ENCODE measurements around the gene FAM83G.
"Not testable (repeated sequence)": the region's sequence is repeated elsewhere in the genome, so short reads cannot be mapped to it uniquely, and the experiment has no call there.

FAM83G gene

DNA sequence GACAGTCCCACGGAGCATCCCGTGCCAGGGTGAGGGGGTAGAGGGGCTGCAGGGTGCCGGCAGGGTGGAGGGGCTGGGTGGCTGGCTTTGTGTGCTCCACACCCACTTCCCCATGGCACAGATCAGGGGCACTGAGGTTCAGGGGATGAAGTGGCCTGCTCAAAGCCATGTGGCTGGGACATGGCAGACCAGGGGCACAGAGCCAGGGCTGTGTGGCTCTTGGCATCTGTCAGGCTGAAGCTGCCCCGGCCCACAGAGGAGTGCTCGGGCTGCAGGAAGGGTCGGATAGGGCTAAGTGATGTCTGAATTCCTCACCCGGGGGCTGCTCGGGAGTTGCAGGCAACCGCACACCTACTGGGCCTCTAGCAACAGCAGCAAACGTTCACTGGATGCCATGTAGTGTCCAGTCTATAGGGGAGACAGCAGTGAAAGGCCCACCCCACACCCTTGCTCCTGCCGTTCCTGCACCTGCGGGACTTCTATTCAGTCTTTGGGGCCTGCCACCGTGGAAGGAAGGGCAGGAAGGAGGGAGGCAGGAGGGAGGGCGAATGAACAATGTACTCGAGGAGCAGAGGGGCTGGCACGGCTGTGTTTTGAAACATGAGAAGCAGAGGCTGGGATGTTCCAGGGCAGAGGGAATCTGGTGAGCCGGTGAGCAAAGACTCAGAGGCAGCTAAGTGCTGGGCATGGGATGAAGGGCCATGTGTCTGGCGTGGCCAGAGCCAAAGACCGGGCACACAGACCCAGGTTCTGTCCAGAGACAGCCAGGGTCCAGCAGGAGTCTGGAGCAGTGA lies 37.5 kb downstream of the FAM83G start:
- DNase-seq: peak in 1 of 2 experiments; percentile 0

DNA sequence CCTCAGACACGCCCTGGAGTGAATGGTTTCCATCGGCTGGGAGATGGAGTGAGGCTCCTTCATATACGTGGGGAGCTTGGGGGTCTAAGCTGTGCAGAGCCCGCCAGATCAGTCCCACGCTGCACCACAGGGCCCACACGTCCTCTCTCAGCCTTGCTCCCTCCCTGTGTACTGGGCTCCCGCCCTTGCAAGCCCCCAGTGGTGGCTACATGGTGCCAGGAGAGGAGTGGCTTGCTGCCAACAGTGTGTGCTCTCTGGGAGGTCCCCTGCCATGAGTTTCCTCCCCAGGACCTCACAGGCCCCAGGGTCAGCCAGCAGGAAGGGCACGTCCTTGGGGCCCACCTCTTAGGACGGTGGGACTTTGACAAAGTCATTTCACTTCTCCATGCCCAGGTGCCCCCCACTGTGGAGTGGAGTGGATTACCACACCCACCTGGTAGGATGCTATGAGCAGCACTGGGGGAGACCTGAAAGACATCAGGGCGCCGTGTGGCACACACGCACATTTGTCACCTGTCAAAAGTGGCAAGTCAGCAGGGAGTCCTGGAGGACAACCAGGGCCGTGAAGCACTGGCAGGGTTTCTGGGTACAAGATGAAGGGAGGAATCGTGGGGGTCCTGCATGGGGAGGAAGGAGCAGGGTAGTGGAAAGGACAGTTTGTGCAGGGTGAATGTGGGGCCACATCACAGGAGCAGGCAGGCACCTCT lies 38.9 kb downstream of the FAM83G start:
- no peak for DNase-seq

DNA sequence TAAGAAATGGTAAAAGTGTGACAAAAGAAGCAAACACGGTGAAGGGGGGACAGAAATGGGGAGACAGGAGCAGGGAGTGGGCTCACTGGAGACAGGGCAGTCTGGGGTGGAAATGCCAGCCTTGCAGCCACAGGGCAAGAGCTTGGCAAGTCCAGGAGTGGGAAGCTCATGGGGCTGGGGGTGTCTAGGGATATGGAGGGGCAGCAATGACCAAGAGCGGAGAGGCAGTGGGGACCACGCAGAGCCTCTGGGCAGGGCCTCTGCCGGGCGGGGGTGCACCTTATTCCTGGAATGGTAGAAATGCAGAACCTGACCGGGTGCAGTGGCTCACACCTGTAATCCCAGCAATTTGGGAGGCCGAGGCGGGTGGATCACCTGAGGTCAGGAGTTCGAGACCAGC lies 40.0 kb downstream of the FAM83G start:
- no peak for DNase-seq

DNA sequence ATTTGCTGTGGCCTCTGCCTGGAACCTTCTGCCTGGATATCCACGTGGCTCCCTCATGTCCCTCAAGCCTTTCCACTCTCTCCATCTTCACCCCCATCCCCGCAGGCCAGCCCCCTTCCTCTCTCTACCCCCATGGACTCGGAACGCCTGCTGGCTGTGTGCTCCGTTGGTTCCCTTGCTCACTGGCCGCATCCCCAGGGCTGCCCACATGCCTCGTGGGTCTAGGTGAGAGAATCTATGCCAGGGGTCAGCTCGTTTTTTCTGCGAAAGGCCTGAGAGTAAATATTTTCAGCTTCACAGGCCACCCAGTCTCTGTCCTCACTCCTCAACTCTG lies 40.6 kb downstream of the FAM83G start:
- DNase-seq: no peak

DNA sequence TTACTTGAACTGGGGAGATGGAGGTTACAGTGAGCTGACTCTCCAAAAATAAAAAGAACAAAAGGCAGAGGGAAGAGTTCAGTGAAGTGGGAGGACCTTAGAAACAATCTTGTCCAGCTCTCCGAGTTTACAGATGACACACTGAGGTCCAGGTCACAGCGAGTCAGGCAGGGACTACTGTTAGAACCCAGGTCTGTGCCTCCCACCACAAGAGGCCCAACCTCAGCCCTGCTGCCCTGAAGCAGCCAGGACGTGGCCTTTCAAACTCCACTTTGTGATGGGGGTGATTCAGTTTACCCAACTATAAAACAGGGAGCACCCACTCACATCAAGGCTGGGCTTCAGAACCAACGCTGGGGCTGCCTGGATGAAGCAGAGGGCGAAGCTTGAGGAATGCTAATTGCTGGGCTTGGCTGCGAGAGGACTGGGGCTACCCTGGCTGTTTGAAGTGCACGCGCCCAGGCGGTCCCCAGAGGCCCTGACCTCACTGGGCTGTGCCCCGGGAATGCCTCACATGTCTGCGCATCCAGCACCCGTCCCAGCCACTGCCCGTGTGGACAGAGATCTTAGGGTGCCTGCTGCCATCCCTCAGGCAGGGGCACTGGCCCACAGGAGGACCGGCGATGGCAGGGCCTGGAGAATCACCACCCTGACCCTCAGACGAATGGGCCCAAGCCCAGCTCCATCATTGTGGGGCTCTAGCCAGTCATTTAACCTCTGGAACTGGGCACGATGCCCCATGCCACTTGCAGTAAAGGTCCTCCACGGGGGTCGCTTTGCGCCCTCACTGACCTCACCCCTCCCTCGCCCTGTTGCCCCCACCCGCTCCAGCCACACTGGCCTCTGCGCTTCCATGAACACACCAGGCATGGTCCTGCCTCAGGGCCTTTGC lies 41.2 kb downstream of the FAM83G start:
- no peak for DNase-seq

DNA sequence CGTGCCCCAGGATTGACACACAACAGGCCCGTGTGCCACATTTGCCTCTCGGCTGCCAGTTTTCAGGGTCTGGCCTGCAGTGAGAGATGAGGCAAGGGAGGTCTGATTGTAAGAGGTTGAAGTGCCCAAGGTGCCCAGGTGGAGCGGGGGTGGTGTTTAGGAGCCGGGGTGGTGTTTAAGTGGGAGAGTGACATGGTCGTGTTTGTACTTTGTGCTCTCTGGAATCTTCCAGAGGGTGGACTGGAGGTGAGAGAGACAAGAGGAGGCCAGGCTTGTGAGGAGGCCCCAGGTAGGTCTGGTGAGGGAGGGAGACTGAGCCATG lies 42.1 kb downstream of the FAM83G start:
- DNase-seq: no peak

DNA sequence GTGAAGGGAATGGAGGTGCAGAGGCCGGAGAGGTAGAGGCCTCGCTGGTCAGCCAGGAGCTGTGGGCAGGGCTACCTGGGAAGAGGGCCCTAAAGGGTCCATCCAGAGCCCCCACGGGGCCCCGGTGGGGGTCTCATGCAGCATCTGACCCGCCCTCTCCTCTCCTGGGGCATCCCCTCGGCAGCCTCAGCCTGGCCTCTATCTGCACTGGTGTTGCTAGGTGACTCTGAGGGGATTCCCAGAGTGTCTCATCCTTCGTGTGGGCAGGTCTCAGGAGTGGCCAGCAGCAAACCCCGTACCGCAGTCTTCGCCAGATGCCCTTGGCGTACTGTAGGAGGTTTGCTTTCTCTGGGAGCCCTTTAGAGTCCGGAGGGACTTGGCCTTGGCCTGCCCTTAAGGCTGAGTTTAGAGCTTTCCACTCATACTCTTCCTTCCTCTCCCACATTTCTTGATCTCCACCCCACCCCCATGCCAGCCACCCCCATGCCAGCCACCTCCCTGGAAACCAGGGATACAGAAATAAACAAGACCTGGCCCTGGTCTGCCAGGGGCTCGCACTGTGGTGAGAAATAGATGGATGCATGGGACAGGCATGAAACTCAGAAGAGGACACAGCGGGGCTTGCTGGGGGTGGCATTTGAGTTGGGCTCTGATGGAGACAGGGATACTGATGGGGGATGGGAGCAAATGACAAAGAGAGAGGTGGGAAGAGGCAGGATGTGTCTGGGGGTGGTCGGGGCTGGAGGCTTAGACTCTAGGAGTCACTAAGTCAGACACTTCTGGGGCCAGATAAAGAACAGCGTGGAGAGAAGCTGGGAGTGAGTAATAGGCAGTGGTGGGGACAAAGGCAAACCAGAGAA lies 42.7 kb downstream of the FAM83G start:
- no peak for DNase-seq

DNA sequence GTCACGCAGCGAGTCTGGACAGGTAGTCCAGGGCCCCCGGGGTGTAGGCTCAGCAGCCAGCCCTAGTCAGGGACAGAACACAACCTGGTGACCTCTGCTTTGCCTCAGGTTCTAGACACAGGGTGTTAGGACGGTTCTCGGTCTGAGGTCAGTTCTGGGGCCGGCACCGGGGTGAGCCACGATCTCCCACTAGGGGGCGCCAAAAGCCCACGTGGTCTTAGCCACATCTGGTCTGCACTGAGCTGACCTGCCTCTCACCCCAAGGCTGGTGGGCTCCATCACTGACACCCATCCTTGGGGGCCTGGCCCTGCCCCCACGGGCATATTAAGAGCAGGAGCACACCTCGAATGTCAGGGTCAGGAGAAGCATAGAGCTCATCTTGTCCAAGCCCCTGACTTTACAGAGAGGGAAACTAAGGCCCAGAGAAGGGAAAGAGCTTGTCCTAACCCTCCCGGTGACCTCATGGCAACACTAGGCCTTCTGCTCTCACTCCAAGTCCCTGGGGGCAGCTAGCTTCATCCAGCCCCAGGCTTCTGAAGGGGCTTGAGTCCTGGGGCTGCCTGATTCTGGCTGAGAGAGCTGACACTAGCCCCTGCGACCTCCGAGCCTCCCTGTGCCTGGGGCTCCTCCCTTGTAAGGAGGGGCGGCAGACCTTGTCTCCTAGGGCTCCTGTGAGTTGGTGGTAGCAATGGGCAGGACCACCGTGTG lies 43.6 kb downstream of the FAM83G start:
- peak; percentile 3 to 19 for DNase-seq

DNA sequence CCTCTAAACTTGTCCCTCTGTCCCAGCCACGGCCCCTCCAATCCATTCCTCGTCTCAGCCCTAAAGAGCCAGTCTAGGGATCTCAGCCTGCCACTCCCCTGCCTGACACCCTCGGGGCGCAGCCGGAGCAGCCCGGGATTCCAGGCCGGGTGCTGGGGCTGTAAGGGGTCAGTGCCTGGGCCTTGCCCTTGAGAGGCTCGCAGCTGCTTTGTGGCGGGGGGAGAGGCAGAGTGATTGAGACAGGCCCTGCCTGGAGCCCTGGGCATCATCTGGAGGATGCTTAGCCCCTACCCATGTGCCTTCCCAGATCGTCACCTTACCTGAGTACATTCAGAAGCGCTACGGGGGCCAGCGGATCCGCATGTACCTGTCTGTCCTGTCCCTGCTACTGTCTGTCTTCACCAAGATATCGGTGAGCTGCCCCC lies 44.3 kb downstream of the FAM83G start:
- no peak for DNase-seq

DNA sequence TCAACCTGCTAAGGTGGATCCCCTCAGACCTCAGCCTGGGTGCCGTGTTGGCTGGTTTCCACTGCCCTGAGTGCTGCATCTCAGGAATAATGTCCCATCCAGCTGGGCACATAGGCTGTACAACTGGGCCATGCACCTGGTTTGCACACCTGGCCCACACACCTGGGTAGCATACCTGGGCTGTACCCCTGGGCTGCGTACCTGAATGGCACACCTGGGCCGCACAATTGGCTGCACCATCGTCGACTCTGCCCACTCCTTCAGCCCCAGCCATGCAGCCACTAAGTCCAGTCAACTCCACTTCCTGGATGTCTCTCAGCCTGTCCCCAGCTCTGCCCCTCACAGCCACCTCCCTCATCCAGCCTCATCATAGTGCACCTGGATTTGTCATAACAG lies 44.7 kb downstream of the FAM83G start:
- no peak for DNase-seq

DNA sequence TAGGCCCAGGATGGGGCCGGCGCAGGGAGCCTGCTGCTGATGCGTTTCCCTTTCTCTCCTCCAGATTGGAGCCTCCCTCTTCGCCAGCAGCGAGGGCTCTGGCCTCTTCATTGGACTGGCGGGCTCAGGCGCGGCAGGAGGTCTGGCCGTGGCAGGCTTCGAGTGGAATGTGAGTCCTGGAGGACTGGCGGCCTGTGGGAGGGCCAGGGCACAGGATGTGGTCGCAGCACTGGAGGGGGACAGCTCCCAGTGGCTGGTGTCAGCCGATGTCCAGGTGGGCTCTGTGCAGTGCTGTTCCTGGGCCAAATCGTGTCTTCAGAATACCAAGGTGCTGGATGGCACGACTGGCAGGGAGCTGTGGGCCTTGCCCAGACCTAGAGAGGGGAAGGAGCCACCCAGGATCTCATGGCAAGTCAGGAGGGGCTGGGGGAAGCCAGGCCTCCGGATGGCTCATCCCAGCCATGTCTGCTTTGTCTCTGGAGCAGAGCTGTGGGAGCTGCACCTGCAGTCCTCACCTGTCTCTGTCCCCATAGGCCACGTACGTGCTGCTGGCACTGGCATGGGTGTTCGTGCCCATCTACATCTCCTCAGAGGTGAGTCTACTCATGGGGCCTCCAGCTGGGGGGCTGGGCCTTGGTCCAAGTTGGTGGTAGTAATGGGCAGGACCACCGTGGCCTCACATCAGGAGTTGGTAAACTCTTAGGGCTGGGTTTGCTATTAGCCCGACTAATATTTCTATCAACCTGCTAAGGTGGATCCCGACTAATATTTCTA lies 45.3 kb downstream of the FAM83G start:
- no peak for DNase-seq

DNA sequence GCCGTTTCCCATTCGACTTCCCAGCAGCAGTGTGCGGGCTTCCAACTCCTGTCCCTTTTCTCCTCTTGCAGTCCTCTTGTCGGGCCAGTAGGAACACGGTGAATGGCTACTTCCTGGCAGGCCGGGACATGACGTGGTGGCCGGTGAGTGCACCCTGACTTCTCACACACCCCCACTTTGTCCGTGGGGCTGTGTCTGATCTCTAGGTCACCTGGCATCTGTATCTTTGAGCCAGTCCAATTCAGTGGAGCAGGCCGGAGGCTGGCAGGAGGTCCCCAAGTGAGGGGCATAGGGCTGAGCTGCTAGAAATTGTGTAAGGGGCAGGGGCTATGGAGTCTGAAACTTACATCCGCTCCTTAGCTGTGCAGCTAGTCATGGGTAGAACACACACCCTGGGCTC lies 46.0 kb downstream of the FAM83G start:
- no peak for DNase-seq

DNA sequence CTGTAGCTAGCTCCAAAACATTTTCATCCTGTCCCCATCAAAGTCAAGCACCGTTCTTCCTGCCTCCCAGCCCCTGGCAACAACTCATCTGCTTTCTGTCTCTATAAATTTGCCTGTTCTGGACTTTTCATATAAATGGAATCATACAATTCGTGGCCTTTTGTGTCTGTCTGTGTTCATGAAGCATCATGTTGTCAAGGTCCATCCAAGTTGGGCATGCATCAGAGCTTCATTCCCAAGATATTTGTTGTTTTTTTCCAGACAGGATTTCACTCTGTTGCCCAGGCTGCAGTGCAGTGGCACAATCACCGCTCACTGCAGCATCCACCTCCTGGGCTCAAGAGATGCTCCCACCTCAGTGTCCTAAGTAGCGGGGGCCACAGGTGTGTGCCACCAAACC lies 46.7 kb downstream of the FAM83G start:
- DNase-seq: no peak

DNA sequence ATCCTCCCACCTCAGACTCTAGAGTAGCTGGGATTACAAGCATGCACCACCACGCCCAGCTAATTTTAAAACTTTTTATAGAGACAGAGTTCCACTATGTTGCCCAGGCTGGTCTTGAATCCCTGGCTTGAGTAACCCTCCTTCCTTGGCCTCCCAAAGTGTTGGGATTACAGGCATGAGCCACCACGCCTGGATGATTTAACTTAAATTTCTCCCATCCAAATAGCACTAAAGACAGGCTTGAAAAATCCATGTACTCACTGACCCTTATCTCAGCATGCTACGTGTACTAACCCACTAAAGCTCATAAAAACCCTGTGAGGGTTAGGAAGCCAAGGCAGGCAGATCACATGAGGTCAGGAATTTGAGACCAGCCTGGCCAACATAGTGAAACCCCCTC lies 48.0 kb downstream of the FAM83G start:
- no peak for DNase-seq

DNA sequence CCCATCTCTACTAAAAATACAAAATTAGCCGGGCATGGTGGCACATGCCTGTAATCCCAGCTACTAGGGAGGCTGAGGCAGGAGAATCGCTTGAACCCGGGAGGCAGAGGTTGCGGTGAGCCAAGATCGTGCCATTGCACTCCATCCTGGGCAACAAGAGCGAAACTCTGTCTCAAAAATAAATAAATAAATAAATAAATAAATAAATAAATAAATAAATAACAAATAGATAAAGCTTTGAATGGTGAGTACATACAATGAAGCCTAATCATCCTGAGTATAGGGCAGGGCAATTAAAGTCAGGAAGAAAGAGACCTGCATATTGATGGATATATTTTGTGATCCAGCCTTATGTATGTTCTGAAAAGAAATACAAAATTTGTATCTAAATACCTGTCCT lies 48.5 kb downstream of the FAM83G start:
- DNase-seq: not testable (repeated sequence)

DNA sequence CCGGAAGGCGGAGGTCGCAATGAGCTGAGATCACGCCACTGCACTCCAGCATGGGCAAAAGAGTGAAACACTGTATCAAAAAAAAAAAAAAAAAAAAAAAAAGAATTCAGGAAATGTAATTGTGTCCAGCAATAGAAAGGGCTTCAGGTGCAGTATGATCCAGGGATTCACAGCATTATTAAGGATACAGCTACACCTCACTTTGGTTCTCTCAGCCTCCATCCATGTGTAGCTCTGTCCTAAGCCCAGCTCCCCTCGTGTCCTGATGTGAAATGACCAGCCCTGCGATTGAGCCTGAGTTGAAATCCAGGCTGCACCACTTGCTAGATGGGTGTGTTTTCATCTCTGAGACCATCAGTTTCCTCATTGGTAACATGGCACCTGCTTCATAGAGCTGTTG lies 49.6 kb downstream of the FAM83G start:
- no peak for DNase-seq

DNA sequence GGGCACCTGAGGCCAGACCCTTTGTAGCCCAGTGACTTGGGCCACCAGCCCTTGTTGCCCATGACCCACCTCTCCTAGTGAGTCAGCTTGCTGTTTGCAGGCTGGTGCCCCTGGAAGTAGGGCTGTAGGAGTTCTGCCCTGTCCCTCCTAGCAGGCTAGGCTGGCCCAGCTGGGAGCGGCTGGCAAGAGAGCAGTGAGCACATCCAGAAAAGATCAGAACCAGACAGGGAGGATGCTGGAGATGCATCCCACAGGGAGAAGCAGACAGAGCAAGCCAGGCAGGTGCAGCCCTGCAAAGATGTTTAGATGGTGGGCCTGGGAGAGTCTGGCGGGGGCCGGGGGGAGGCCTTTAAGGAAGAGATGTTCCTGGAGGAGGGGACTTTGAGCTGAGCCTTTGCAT lies 50.2 kb downstream of the FAM83G start:
- DNase-seq: no peak

DNA sequence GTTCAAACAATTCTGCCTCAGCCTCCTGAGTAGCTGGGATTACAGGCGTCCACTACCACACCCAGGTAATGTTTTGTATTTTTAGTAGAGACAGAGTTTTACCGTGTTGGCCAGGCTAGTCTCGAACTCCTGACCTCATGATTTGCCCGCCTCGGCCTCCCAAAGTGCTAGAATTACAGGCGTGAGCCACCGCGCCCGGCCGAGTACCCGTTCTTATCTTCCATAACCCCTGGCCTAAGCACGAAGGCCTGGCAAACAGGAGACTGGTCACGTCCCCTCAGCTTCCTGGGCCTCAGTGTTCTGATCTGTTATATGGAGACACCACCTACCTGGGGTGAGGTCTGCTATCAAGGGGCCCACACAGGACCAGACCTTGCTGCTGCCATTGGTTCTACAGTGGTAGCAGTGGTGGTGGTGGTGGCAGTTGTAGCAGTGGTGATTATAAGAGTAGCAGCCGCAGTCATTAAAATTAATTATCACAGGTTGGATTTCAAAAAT lies 51.3 kb downstream of the FAM83G start:
- no peak for DNase-seq

DNA sequence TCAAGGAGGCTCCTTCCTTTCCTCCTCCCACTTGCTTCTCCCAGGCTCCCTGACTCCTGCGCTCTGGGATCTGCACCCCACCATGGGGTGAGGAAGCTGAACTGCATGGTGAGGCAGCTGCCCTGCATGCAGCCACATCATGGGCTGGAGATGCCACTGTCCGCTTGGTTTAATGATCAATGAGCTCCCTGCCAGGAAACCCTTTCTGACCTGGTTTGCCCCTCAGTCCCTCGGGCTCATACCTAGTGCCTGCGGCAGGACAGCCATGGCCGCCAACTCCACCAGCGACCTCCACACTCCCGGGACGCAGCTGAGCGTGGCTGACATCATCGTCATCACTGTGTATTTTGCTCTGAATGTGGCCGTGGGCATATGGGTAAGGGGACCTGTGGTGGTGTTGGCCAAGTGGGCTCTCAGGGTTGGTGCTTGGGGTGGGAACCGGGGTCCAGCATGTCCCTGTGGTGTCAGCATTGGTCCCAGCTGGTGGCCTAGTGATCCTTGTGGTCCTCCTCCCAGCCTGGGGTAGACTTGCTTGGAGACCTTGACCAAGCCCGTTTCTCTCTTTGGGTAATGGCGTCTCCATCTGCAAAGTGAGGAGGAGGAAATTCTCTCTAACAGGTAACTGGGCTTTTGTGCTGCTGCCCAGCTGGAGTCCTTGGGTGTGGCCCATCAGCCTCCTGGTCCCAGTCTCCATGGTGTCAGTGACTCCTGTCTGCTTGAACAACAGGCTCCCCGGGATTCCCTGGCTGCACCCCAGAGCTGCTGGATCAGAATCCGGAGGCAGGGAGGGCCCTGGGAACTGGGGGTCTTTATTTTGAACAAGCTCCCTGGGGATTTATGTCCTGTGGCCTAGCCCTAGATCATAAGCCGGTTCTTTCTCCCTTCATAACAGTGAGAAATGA lies 52.4 kb downstream of the FAM83G start, which contains the start of gene SLC5A10:
Gene SLC5A10 (plus strand): TSS at position 225 of the 902 bp plus-strand sequence. CDS start 41 bp downstream, at position 266.
- DNase-seq: no peak
